ENCODE results near the gene SYNPO2.

GRCh38 chr4:119010909-119011606, 122.4 kb downstream of the SYNPO2 start:
- no peak for TF ChIP-seq POLR2A (IDR thresholded peaks at IDR 0.05; ENCODE audit: borderline replicate concordance, extremely low read depth, insufficient read depth, insufficient read length)
- TF ChIP-seq TCF7L2 (IDR thresholded peaks at IDR 0.05; ENCODE audit: borderline replicate concordance, extremely low read depth, insufficient read depth, insufficient read length) = no peak
- no peak for TF ChIP-seq CTCF (IDR thresholded peaks at IDR 0.05 in 2 of 3, conservative IDR thresholded peaks at IDR 0.05 in 1 of 3; ENCODE audit: borderline replicate concordance in 1 of 3, insufficient read depth in 1 of 3, low read depth in 2 of 3, low read length in 2 of 3)
- TF ChIP-seq MAX (IDR thresholded peaks at IDR 0.05) = no peak
- TF ChIP-seq EZH2 (IDR thresholded peaks at IDR 0.05) = no peak
- TF ChIP-seq EGR1 (IDR thresholded peaks at IDR 0.05; ENCODE audit: low read depth) = no peak
- no peak for TF ChIP-seq EZH2phosphoT487 (IDR thresholded peaks at IDR 0.05; ENCODE audit: borderline replicate concordance)
